ENCODE data around the gene GYS1.
A peak's percentile ranks its signal among the peaks of the same experiment; 100 is the strongest.

Gene GYS1

DNA sequence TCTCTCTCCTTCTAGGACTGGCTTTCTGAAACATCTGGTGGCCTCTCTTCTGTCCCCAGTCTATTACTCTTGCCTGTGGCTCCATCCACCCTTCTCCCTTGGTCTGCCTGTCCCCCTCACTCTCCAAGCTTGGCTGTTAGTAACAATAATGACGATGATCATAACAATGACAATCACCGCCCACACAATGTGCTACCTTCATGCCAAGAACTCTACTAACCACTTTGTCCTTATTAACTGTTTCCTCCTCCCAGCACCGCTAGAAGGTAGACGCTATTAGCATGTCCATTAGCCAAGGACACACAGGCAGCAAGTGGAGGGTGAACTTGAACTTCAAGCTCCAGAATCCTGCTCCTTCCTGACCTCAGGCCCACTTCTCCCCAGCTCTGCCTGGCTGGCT is 2.7 kb downstream of the GYS1 start:
- DNase-seq, result no peak
- Histone ChIP-seq H3K56ac (ENCODE audit: low read length) (no peak overlapping the region), H3K79me1 (ENCODE audit: low read length) (peaks cover 18% of the 10 kb centered on the region), H4K8ac (ENCODE audit: low read depth, low read length) (no peak overlapping the region), H3K4me3 (ENCODE audit: low read length) (no peak overlapping the region), H2BK5ac (ENCODE audit: low read length) (no peak overlapping the region), H3K27me3 (ENCODE audit: insufficient read depth, low read length, poor library complexity) (no peaks in the 10 kb centered on the region), H2BK120ac (ENCODE audit: low read depth, low read length) (no peak overlapping the region), H3K18ac (ENCODE audit: low read length) (no peak overlapping the region), H3K36me3 (ENCODE audit: control insufficient read depth, insufficient read depth, low read length) (peaks cover under 1% of the 10 kb centered on the region), H4K5ac (ENCODE audit: low read length) (no peak overlapping the region), H3K4ac (ENCODE audit: low read depth, low read length) (no peak overlapping the region), H3K4me1 (ENCODE audit: control insufficient read depth, low read depth, low read length) (no peaks in the 10 kb centered on the region), H3K79me2 (ENCODE audit: control insufficient read depth, insufficient read depth, low read length) (peaks cover 19% of the 10 kb centered on the region), H3K27ac (ENCODE audit: low read depth, low read length) (no peak overlapping the region), H2BK15ac (replicated peaks; ENCODE audit: low read depth) (no peak overlapping the region), H3K9ac (ENCODE audit: low read length) (no peak overlapping the region), H2AK5ac (ENCODE audit: low read length) (no peak overlapping the region), H3K4me2 (ENCODE audit: low read length) (no peak overlapping the region), H3K23ac (ENCODE audit: low read length) (no peak overlapping the region)
- no CpG with 5 or more reads among the region's 4 CpGs for WGBS (ENCODE audit: extremely low coverage, insufficient coverage, low lambda C conversion rate)

DNA sequence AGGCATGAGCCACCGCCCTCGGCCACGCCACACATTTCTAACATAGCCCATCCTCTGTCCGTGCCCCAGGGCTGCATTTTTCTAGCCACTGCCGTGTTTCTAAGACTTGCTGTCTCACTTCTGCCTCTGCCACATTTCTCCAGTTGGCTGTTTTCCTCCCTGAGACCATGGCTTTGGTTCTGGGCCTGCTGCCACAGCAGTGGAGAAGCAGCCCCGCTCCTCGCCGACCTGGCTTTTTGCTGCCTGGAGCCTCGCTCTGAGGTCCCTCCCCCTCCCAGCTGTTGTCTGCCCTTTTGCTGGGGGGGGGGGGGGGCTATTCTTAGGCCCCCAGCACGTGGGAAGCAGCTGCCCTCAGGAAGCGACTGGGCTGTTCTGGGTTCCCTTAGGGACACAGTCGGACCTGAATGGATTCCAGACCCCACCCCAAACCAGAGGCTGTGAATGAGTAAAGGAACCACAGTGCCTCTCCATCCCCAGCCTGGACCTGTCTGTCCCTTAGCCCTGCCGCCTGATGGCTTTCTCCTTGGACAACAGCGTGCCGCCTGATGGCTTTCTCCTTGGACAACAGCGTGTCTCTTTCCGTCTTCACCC is 3.3 kb downstream of the GYS1 start:
- Histone ChIP-seq H3K79me1 (ENCODE audit: low read length) (peaks cover 12% of the 10 kb centered on the region), H3K36me3 (ENCODE audit: control insufficient read depth, insufficient read depth, low read length) (peaks cover 3% of the 10 kb centered on the region)
- WGBS (ENCODE audit: extremely low coverage, insufficient coverage, low lambda C conversion rate), result no CpG with 5 or more reads among the region's 17 CpGs

DNA sequence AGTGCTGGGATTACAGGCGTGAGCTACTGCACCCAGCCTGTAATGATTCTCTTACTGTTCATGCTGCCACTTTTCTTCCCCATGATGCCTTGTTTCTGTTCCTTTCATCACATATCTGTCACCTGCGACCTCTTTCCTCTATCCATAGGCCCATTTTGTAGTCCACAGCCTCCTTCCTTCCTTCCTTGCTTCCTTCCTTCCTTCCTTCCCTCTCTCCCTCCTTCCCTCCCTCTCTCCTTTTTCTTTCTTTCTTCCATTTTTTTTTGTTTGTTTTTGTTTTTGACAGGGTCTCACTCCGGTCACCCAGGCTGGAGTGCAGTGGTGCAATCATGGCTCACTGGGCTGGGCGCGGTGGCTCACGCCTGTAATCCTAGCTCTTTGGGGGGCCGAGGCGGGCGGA is 4.2 kb downstream of the GYS1 start:
- Histone ChIP-seq H3K23ac (ENCODE audit: low read length) (no peak overlapping the region), H3K4ac (ENCODE audit: low read depth, low read length) (no peak overlapping the region), H2BK120ac (ENCODE audit: low read depth, low read length) (no peak overlapping the region), H3K18ac (ENCODE audit: low read length) (no peak overlapping the region), H4K8ac (ENCODE audit: low read depth, low read length) (no peak overlapping the region), H3K36me3 (ENCODE audit: control insufficient read depth, insufficient read depth, low read length) (peaks cover 3% of the 10 kb centered on the region), H2BK15ac (replicated peaks; ENCODE audit: low read depth) (no peak overlapping the region), H3K4me2 (ENCODE audit: low read length) (no peak overlapping the region), H3K79me1 (ENCODE audit: low read length) (peaks cover 8% of the 10 kb centered on the region), H2BK5ac (ENCODE audit: low read length) (no peak overlapping the region), H2AK5ac (ENCODE audit: low read length) (no peak overlapping the region), H3K79me2 (ENCODE audit: control insufficient read depth, insufficient read depth, low read length) (peaks cover 6% of the 10 kb centered on the region), H3K4me3 (ENCODE audit: low read length) (no peak overlapping the region), H3K56ac (ENCODE audit: low read length) (no peak overlapping the region), H3K27me3 (ENCODE audit: insufficient read depth, low read length, poor library complexity) (no peaks in the 10 kb centered on the region), H3K4me1 (ENCODE audit: control insufficient read depth, low read depth, low read length) (no peaks in the 10 kb centered on the region), H4K5ac (ENCODE audit: low read length) (no peak overlapping the region), H3K27ac (ENCODE audit: low read depth, low read length) (no peak overlapping the region), H3K9ac (ENCODE audit: low read length) (no peak overlapping the region)
- WGBS (ENCODE audit: extremely low coverage, insufficient coverage, low lambda C conversion rate), result no CpG with 5 or more reads among the region's 9 CpGs
- no peak for DNase-seq

More for the DNA sequence above, 3.3 kb downstream of the GYS1 start:
- Histone ChIP-seq H3K18ac (ENCODE audit: low read length) (no peak overlapping the region), H3K79me2 (ENCODE audit: control insufficient read depth, insufficient read depth, low read length) (peaks cover 13% of the 10 kb centered on the region), H3K9ac (ENCODE audit: low read length) (no peak overlapping the region), H2AK5ac (ENCODE audit: low read length) (no peak overlapping the region), H4K8ac (ENCODE audit: low read depth, low read length) (no peak overlapping the region), H3K23ac (ENCODE audit: low read length) (no peak overlapping the region), H3K4ac (ENCODE audit: low read depth, low read length) (no peak overlapping the region), H2BK5ac (ENCODE audit: low read length) (no peak overlapping the region), H2BK120ac (ENCODE audit: low read depth, low read length) (no peak overlapping the region), H3K4me3 (ENCODE audit: low read length) (no peak overlapping the region), H4K5ac (ENCODE audit: low read length) (no peak overlapping the region), H3K27me3 (ENCODE audit: insufficient read depth, low read length, poor library complexity) (no peaks in the 10 kb centered on the region), H3K4me1 (ENCODE audit: control insufficient read depth, low read depth, low read length) (no peaks in the 10 kb centered on the region), H3K56ac (ENCODE audit: low read length) (no peak overlapping the region), H3K4me2 (ENCODE audit: low read length) (no peak overlapping the region), H2BK15ac (replicated peaks; ENCODE audit: low read depth) (no peak overlapping the region), H3K27ac (ENCODE audit: low read depth, low read length) (no peak overlapping the region)
- no peak for DNase-seq

DNA sequence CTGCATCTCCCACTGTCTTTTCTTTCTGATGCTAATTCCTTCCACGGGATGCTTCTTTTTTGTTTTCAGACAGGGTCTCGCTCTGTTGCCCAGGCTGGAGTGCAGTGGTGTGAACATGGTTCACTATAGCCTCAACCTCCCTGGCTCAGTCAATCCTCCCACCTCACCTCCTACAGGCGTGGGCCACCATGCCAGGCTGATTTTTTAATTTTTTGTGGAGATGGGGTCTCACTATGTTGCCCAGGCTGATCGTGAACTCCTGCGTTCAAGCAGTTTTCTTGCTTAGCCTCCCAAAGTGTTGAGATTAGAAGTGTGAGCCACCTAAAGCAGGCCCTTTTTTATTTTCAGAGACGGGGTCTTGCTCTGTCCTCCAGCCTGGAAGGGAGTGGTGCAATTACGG is 4.8 kb downstream of the GYS1 start:
- H3K36me3 ChIP-seq (ENCODE audit: control insufficient read depth, insufficient read depth, low read length), result peaks cover 3% of the 10 kb centered on the region

DNA sequence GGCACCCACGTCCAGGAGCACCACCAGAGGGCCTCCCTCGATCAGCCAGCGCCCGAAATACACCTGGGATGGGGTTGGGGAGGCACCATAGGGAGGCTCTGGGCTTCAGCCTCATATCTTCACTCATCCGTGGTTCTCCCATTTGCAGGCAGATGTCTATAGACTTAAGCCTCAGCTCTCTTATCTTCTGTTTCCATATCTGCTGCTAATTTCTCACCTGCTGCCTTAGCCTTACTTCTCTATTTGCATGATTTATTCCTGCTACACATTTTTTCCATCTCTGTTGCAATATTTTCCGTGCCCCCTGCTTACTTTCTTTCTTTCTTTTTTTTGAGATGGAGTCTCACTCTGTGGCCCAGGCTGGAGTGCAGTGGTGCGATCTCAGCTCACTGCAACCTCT is 5.8 kb downstream of the GYS1 start:
- Histone ChIP-seq H3K56ac (ENCODE audit: low read length) (no peak overlapping the region), H3K4me1 (ENCODE audit: control insufficient read depth, low read depth, low read length) (no peaks in the 10 kb centered on the region), H2BK120ac (ENCODE audit: low read depth, low read length) (no peak overlapping the region), H2BK15ac (replicated peaks; ENCODE audit: low read depth) (no peak overlapping the region), H3K9ac (ENCODE audit: low read length) (no peak overlapping the region), H3K27ac (ENCODE audit: low read depth, low read length) (no peak overlapping the region), H4K5ac (ENCODE audit: low read length) (no peak overlapping the region), H3K4me2 (ENCODE audit: low read length) (no peak overlapping the region), H3K79me2 (ENCODE audit: control insufficient read depth, insufficient read depth, low read length) (peaks cover 4% of the 10 kb centered on the region), H3K18ac (ENCODE audit: low read length) (no peak overlapping the region), H3K4me3 (ENCODE audit: low read length) (no peak overlapping the region), H3K79me1 (ENCODE audit: low read length) (peaks cover 8% of the 10 kb centered on the region), H4K8ac (ENCODE audit: low read depth, low read length) (no peak overlapping the region), H3K4ac (ENCODE audit: low read depth, low read length) (no peak overlapping the region), H3K27me3 (ENCODE audit: insufficient read depth, low read length, poor library complexity) (no peaks in the 10 kb centered on the region), H3K23ac (ENCODE audit: low read length) (no peak overlapping the region), H2BK5ac (ENCODE audit: low read length) (no peak overlapping the region), H2AK5ac (ENCODE audit: low read length) (no peak overlapping the region), H3K36me3 (ENCODE audit: control insufficient read depth, insufficient read depth, low read length) (peaks cover 3% of the 10 kb centered on the region)
- WGBS (ENCODE audit: extremely low coverage, insufficient coverage, low lambda C conversion rate), result no CpG with 5 or more reads among the region's 7 CpGs
- DNase-seq, result peak; percentile 16

More for the DNA sequence above, 4.8 kb downstream of the GYS1 start:
- no peak overlapping the region for H2BK120ac ChIP-seq (ENCODE audit: low read depth, low read length)
- H3K4me1 ChIP-seq (ENCODE audit: control insufficient read depth, low read depth, low read length), result no peaks in the 10 kb centered on the region
- H3K27me3 ChIP-seq (ENCODE audit: insufficient read depth, low read length, poor library complexity), result no peaks in the 10 kb centered on the region
- no peak overlapping the region for H2BK15ac ChIP-seq (replicated peaks; ENCODE audit: low read depth)
- no peak overlapping the region for H3K9ac ChIP-seq (ENCODE audit: low read length)
- peaks cover 8% of the 10 kb centered on the region for H3K79me1 ChIP-seq (ENCODE audit: low read length)
- no CpG with 5 or more reads among the region's 7 CpGs for WGBS (ENCODE audit: extremely low coverage, insufficient coverage, low lambda C conversion rate)
- H3K27ac ChIP-seq (ENCODE audit: low read depth, low read length), result no peak overlapping the region
- no peak overlapping the region for H3K4me2 ChIP-seq (ENCODE audit: low read length)
- H2AK5ac ChIP-seq (ENCODE audit: low read length), result no peak overlapping the region
- no peak overlapping the region for H3K23ac ChIP-seq (ENCODE audit: low read length)
- peaks cover 4% of the 10 kb centered on the region for H3K79me2 ChIP-seq (ENCODE audit: control insufficient read depth, insufficient read depth, low read length)
- H4K5ac ChIP-seq (ENCODE audit: low read length), result no peak overlapping the region
- no peak overlapping the region for H3K4ac ChIP-seq (ENCODE audit: low read depth, low read length)
- H2BK5ac ChIP-seq (ENCODE audit: low read length), result no peak overlapping the region
- no peak overlapping the region for H3K4me3 ChIP-seq (ENCODE audit: low read length)
- no peak overlapping the region for H3K18ac ChIP-seq (ENCODE audit: low read length)
- no peak overlapping the region for H3K56ac ChIP-seq (ENCODE audit: low read length)
- H4K8ac ChIP-seq (ENCODE audit: low read depth, low read length), result no peak overlapping the region
- DNase-seq, result no peak

DNA sequence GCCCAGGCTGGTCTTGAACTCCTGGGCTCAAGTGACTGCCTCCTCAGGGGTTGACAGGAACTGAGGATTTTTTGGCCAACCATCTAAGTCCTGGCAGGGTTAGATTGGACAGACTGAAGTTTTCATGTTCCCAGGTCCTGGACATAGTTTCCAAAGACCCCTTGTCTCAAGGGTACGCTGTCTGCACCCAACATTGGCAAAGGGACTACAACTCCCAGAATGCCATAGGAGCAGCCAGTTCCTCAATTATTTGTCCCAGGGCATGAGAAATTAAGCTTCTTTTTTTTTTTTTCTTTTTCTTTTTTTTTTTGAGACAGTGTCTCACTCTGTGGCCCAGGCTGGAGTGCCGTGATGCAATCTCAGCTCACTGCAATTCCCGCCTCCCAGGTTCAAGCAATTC is 6.9 kb downstream of the GYS1 start:
- WGBS (ENCODE audit: extremely low coverage, insufficient coverage, low lambda C conversion rate), result no CpG with 5 or more reads among the region's 3 CpGs
- H4K5ac ChIP-seq (ENCODE audit: low read length), result no peak overlapping the region
- no peak for DNase-seq

More for the DNA sequence above, 6.9 kb downstream of the GYS1 start:
- Histone ChIP-seq H2BK120ac (ENCODE audit: low read depth, low read length) (no peak overlapping the region), H3K79me2 (ENCODE audit: control insufficient read depth, insufficient read depth, low read length) (peaks cover 1% of the 10 kb centered on the region), H3K56ac (ENCODE audit: low read length) (no peak overlapping the region), H3K27me3 (ENCODE audit: insufficient read depth, low read length, poor library complexity) (no peaks in the 10 kb centered on the region), H3K18ac (ENCODE audit: low read length) (no peak overlapping the region), H4K8ac (ENCODE audit: low read depth, low read length) (no peak overlapping the region), H3K4me2 (ENCODE audit: low read length) (no peak overlapping the region), H3K23ac (ENCODE audit: low read length) (no peak overlapping the region), H2BK15ac (replicated peaks; ENCODE audit: low read depth) (no peak overlapping the region), H3K9ac (ENCODE audit: low read length) (no peak overlapping the region), H3K4me3 (ENCODE audit: low read length) (no peak overlapping the region), H3K4ac (ENCODE audit: low read depth, low read length) (no peak overlapping the region), H3K27ac (ENCODE audit: low read depth, low read length) (no peak overlapping the region), H2BK5ac (ENCODE audit: low read length) (no peak overlapping the region), H3K36me3 (ENCODE audit: control insufficient read depth, insufficient read depth, low read length) (peaks cover 3% of the 10 kb centered on the region), H3K4me1 (ENCODE audit: control insufficient read depth, low read depth, low read length) (no peaks in the 10 kb centered on the region), H3K79me1 (ENCODE audit: low read length) (peaks cover 7% of the 10 kb centered on the region), H2AK5ac (ENCODE audit: low read length) (no peak overlapping the region)
